HepG2 (cell line): ENCODE measurements around the gene RAB2B. TPM values are rescaled to one million over a fixed set of nuclear protein-coding genes. Genes with fewer than 3 reads are reported as not detected.

Source experiments
- CERS6 ChIP-seq: sonication (generic); formaldehyde crosslinking; IDR thresholded peaks from 2 replicates; pipeline ENCODE4 v1.5.0; 2020; ENCODE audit warnings: missing genetic modification reagents
- CTCF ChIP-seq: sonication (generic); formaldehyde crosslinking; IDR thresholded peaks from 2 replicates; pipeline ENCODE4 v1.5.0; 2020; ENCODE audit warnings: mild to moderate bottlenecking, missing genetic modification reagents, moderate library complexity
- FOSL1 ChIP-seq: sonication (generic); formaldehyde crosslinking; IDR thresholded peaks from 2 replicates; pipeline ENCODE4 v1.9.0; 2021; ENCODE audit warnings: missing genetic modification reagents, borderline replicate concordance
- GMEB1 ChIP-seq: sonication (generic); formaldehyde crosslinking; IDR thresholded peaks from 2 replicates; pipeline ENCODE4 v1.5.1; 2020; ENCODE audit warnings: missing genetic modification reagents, mild to moderate bottlenecking, borderline replicate concordance
- HHEX ChIP-seq: IDR thresholded peaks from 2 replicates; pipeline ENCODE4 v1.6.1; 2016; ENCODE audit warnings: control low read depth
- MEIS1 ChIP-seq: sonication (generic); formaldehyde crosslinking; IDR thresholded peaks from 2 replicates; pipeline ENCODE4 v1.9.0; 2021; ENCODE audit warnings: mild to moderate bottlenecking, missing genetic modification reagents, moderate library complexity, borderline replicate concordance
- MIER3 ChIP-seq: IDR thresholded peaks from 2 replicates; pipeline ENCODE4 v1.6.1; 2016; ENCODE audit warnings: missing compliant biosample characterization, borderline replicate concordance
- NCOA2 ChIP-seq: sonication (generic); formaldehyde crosslinking; IDR thresholded peaks from 2 replicates; pipeline ENCODE4 v1.8.0; 2022; ENCODE audit warnings: inconsistent platforms
- NR2F2 ChIP-seq: IDR thresholded peaks from 2 replicates; pipeline ENCODE4 v1.6.1; 2012; ENCODE audit warnings: low read depth, inconsistent platforms, borderline replicate concordance
- PLRG1 ChIP-seq: fragments of 450-650 bp; conservative IDR thresholded peaks from 2 replicates; pipeline ENCODE4 v1.6.1; 2016
- SOX6 ChIP-seq, 2 experiments: fragments of 450-650 bp in 1 of 2; sonication (generic) in 1 of 2; formaldehyde crosslinking in 1 of 2; IDR thresholded peaks; 2 replicates each; pipeline versions ENCODE4 v1.4.0 to v1.6.1; 2017 to 2020; ENCODE audit warnings: antibody characterized with exemption in 1 of 2, mild to moderate bottlenecking in 1 of 2, missing genetic modification reagents in 1 of 2
- SP5 ChIP-seq: IDR thresholded peaks from 2 replicates; pipeline ENCODE4 v1.6.1; 2016; ENCODE audit warnings: low read depth, borderline replicate concordance
- YEATS4 ChIP-seq: sonication (generic); formaldehyde crosslinking; IDR thresholded peaks from 2 replicates; pipeline ENCODE4 v1.4.0; 2020; ENCODE audit warnings: missing genetic modification reagents, borderline replicate concordance
- ZFP36L1 ChIP-seq: sonication (generic); formaldehyde crosslinking; IDR thresholded peaks from 2 replicates; pipeline ENCODE4 v1.8.0; 2022; ENCODE audit warnings: mild to moderate bottlenecking, missing genetic modification reagents, moderate library complexity
- ZNF232 ChIP-seq: sonication (generic); formaldehyde crosslinking; IDR thresholded peaks from 2 replicates; pipeline ENCODE4 v1.4.0; 2020; ENCODE audit warnings: missing genetic modification reagents, borderline replicate concordance
- ZNF33B ChIP-seq: sonication (generic); formaldehyde crosslinking; IDR thresholded peaks from 2 replicates; pipeline ENCODE4 v1.5.1; 2020; ENCODE audit warnings: mild to moderate bottlenecking, missing genetic modification reagents
- ZNF777 ChIP-seq: sonication (generic); formaldehyde crosslinking; IDR thresholded peaks from 2 replicates; pipeline ENCODE4 v1.4.0; 2020; ENCODE audit warnings: missing genetic modification reagents
- ZZZ3 ChIP-seq: sonication (generic); formaldehyde crosslinking; IDR thresholded peaks from 2 replicates; pipeline ENCODE4 v1.4.0; 2020; ENCODE audit warnings: missing genetic modification reagents, mild to moderate bottlenecking, borderline replicate concordance
- polyA plus RNA-seq, 8 experiments: library from polyadenylated mRNA; depleted of rRNA in 3 of 8; stranded (reverse) in 7 of 8; unstranded in 1 of 8; fragments of >200 nt; fragmentation: Illumina TruSeq in 4 of 8; extraction: Trizol in 4 of 8; gene quantifications; 2 replicates each; pipeline versions ENCODE4 v1.2.1 to v1.2.3, GENCODE V29; 2011 to 2016; ENCODE audit warnings: low read depth in 4 of 8, missing spikeins in 1 of 8, mixed read lengths in 1 of 8; ENCODE audit not compliant: insufficient read depth in 1 of 8
- total RNA-seq, 5 experiments: library from RNA; depleted of rRNA; stranded (reverse); fragments of >200 nt; fragmentation: Illumina TruSeq; extraction: Trizol; gene quantifications; 2 replicates each; pipeline ENCODE4 v1.2.3, GENCODE V29; 2016; ENCODE audit warnings: low read depth in 1 of 5
- TF ChIP-seq, protein P1 (sequence below): sonication (generic); IDR thresholded peaks from 2 replicates; pipeline ENCODE4 v1.6.1; 2016; ENCODE audit warnings: low read depth, borderline replicate concordance
- TF ChIP-seq, protein P2 (sequence below): IDR thresholded peaks from 2 replicates; pipeline ENCODE4 v1.6.1; 2016

The RAB2B gene
- total and polyA plus RNA-seq, 2 of the 13 experiments (the other 11 are each of a cell fraction or from before 2014, with no cell fraction given), result 36.0 to 60.6 TPM

DNA sequence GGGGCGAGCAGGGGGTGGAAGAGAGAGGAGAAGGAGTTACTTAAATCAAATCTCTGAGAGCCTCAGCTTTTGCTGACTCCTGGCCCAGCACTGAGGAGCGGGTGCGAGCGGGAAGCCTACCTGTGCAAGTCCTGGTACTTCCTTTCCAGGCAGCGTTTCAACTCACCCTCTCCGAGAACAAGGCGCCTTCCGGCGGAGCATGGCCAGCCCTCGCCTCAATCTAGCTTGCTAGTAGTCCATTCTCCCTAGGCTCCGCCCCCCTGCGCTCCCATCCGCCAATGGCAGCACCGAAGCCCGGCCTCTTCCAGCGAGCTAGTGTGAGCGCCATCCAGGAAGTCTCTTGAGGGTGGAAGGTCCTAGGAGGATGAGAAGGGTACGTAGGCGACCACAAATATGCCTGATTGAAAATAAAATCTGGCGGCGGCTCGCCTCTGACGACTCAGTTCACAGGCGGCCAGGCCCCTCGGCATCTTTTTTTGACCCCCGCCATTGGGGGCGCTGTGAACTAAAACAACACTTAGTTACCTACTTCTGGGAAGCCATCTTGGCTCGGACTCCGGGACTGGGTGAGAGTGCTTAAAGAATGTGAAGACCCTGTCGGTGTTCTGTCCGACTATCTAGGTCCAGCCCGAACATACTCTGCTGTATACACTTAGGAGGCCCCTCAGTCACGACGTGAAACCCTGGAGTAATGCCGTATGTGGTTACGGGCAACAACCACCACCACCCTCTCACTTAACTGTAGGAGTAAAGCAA is 20.7 kb downstream of the RAB2B start, which contains the start of gene CHD8 (continued):
- TF ChIP-seq GMEB1 (CRISPR knock-in tag) (peak; percentile 95), ZNF777 (CRISPR knock-in tag) (peak; percentile 48; the same call in 1 of the 2 replicates), CTCF (CRISPR knock-in tag) (peak; percentile 96), SP5 (peak; percentile 75), ZNF33B (CRISPR knock-in tag) (peak; percentile 95; the same call in 1 of the 2 replicates), NCOA2 (peak; percentile 28; the same call in 1 of the 2 replicates), HHEX (CRISPR knock-in tag) (no peak), ZNF232 (CRISPR knock-in tag) (0 out of 2 replicates have a peak, but pooled peaks have one; percentile 23), NR2F2 (peak; percentile 48; the same call in 1 of the 2 replicates), YEATS4 (CRISPR knock-in tag) (peak; percentile 85), PLRG1 (no peak), FOSL1 (CRISPR knock-in tag) (no peak), MEIS1 (CRISPR knock-in tag) (no peak), ZFP36L1 (CRISPR knock-in tag) (peak; percentile 83; the same call in 1 of the 2 replicates), ZZZ3 (CRISPR knock-in tag) (peak; percentile 89; the same call in 1 of the 2 replicates), SOX6 (IDR thresholded peaks at IDR 0.05) (no peak), SOX6 (CRISPR knock-in tag; IDR thresholded peaks at IDR 0.05) (peak; percentile 78), CERS6 (CRISPR knock-in tag) (no peak), MIER3 (peak; percentile 92)
- TF ChIP-seq, protein P1, sequence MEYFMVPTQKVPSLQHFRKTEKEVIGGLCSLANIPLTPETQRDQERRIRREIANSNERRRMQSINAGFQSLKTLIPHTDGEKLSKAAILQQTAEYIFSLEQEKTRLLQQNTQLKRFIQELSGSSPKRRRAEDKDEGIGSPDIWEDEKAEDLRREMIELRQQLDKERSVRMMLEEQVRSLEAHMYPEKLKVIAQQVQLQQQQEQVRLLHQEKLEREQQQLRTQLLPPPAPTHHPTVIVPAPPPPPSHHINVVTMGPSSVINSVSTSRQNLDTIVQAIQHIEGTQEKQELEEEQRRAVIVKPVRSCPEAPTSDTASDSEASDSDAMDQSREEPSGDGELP, result peak; percentile 67; the same call in 1 of the 2 replicates
- TF ChIP-seq, protein P2, sequence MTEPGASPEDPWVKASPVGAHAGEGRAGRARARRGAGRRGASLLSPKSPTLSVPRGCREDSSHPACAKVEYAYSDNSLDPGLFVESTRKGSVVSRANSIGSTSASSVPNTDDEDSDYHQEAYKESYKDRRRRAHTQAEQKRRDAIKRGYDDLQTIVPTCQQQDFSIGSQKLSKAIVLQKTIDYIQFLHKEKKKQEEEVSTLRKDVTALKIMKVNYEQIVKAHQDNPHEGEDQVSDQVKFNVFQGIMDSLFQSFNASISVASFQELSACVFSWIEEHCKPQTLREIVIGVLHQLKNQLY (CRISPR knock-in tag), result peak; percentile 10
